NCI-H2107 (cell line): ENCODE measurements around the gene TSR1.

Source experiments
- DNase-seq: peaks from one replicate; lab custom pipeline; 2025; lab: John Stamatoyannopoulos, UW

TSR1 gene

DNA sequence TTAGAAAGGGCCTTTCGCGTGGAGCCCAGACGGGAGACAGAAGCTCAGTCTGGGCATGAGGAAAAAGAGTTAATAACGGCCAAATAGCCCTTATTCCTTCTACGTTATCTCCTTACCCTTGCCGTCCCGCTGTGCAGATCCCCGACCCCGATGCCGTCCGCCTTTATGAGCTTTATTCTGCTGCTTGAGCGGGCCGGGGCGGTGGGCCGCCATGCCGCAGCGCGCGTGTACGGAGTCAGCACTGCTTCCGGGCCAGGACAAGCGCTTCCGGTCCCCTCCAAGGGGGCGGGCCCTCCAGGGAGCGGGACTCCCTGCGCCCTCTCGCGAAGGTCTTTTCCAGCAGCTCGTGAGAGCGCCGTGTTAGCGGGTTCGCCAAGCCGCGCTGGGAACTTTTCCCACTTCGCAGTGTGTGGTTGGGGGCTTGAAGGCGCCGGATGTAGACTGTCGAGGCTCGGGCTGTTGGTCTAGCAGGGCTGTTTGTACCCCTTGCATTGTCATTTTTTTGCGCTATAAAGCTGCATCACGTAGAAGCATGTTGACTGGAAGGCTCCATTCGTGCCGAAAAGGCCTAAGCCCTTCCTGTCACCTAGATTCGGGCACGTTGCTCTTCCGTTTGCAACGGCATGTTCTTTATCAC is at the start of gene TSR1:
Gene TSR1 (minus strand): TSS at position 243 of the 637 bp plus-strand sequence. CDS start 30 bp downstream, at position 213.
- DNase-seq = peak; percentile 75

GRCh38 chr17:2385240-2386210 is 49.3 kb upstream of the TSR1 start:
- DNase-seq = no peak

GRCh38 chr17:2384439-2385127 is 48.3 kb upstream of the TSR1 start:
- DNase-seq = no peak

DNA sequence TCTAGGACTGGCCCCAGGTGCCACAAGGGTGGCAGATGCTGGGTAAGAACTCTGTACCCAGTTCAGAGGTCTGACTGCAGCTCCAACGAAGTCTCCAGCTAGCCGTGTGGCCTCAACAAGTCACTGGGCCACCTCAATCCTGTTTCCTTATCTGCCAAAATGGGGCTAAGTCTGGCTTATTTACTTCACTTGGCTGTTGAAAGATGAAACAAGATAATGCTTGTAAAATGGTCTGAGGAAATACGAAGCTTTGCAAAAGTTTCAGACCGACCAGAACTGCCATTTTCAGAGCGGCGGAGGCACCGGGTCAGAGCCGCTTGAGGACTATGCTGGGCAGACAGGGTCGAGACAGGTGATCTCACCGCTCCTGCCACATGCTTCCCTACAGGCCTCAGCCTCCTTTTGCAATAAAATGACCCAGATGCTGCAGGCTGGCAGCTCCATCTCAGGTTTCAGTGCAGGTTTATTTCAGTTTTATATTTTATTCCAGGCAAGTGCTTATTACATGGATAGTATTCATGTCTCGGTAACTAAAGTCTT is 47.4 kb upstream of the TSR1 start:
- no peak for DNase-seq

DNA sequence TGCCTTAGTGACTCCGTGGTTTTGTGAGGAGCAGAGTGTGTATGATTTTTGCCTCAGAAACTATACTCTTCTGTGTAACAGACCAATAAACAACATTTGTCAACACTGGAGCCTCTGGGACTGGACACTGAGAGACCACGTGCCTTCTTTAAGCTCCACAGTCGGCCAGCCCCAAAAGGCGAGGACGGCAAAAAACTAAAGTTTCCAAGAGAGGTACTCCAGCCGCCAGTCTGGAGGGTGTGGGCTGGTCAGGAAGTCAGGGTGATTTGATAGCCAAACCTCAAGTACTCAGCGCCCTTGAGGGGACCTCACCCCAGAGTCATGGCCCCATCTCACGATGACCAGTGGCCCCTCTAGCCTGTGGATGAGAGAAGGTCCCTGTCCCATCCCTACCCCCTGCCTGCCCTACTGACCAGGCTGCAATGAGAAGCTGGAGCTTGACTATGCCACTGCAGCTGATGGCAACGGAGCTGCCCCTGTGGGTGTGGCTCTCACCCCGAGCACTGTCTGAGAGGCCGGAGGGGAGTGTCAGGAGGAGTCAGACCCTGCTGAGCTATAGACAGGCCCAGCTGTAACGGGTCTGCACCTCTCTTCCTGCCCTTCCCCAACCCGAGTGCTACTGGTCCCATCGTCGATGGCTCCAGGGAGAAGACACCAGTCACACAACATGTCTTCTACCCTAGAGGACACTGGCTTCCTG is 44.8 kb upstream of the TSR1 start:
- no peak for DNase-seq

DNA sequence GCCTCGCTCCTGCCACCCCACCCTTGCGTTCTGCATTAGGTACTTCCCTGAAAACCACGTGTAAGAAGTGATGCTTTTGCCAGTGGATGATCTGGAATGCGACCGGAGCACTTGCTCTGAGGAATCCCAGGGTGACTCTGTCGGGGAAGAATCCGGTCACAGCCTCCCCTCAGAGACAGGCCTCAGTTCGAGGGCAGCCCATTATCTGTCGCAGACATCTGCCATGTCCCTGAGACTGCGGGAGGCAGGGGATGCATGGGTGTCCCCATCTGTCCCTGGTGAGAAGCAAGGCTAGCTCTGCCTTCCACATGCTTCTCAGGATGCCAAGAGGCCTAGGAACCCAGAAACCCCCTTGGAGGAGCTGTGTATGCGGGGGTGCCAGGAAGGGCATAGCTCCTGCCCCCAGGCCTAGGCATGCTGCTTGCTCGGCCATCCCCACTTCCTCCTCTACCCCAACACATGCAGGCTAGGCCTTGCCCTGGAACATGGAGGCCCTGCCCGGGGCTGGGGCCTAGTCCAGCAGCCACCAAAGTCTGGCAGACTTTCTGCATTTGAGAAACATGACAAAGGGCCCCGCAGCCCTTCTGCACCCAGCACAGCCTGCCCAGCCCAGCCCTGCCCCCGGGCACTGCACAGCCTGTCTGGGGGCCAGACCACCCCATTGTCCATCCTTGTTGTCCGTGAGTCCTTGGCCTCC is 44.1 kb upstream of the TSR1 start:
- no peak for DNase-seq

- DNase-seq = no peak
Observed at GRCh38 chr17:2379489-2380225, 43.4 kb upstream of the TSR1 start.

GRCh38 chr17:2378905-2379304 is 42.6 kb upstream of the TSR1 start:
- DNase-seq = no peak

GRCh38 chr17:2377659-2378058 is 41.4 kb upstream of the TSR1 start:
- no peak for DNase-seq

- DNase-seq = no peak
Observed at GRCh38 chr17:2376107-2376506, 39.9 kb upstream of the TSR1 start.

- DNase-seq = no peak
Observed at GRCh38 chr17:2375406-2375805, 39.1 kb upstream of the TSR1 start.

GRCh38 chr17:2374549-2375285 is 38.5 kb upstream of the TSR1 start:
- DNase-seq = no peak

GRCh38 chr17:2373179-2373578 is 36.9 kb upstream of the TSR1 start:
- DNase-seq = no peak

GRCh38 chr17:2372681-2373080 is 36.4 kb upstream of the TSR1 start:
- DNase-seq = no peak

GRCh38 chr17:2372180-2372579 is 35.9 kb upstream of the TSR1 start:
- DNase-seq = no peak

DNA sequence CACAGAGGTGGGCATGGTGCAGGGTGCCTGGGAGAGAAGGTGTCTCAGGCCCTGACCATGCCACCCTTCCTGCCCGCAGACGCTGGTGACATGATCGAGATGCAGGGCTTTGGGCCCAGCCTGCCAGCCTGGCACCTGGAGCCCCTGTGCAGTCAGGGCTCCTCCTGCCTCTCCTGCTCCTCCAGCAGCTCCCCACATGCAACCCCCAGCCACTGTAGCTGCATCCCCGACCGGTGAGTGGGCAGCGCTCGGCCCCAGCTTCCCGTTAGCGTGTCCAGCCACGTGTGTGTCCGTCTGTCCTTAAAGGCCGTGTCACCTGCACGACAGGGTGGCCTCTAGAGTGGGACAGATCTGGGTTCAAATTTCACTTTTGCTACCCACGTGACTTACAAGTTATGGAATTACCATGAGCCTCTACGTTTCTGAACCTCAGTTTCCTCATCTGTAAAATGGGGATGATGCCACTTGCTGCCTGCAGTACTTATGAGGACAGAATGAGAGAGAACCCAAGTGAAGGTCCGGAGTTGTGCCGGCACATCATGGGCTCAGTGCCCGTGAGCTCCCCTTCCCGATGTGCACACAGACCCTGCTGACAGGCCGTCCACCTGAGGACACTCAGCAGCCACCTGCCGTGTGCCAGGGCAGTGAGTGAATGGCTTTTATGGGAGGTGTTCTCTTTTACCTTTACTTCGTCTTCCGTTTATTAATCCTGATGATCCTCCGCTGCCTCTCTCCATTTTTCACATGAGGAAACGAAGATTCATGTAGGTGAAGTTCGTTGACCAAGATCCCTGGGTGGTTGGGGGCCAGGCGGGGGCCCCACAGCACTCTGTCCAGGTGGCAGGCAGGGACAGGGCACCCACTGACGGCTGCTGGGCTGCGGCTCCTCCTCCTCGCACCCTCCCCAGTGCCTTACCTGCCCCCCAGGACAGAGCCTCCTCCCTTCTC is 35.2 kb upstream of the TSR1 start:
- no peak for DNase-seq

GRCh38 chr17:2370211-2370589 is 33.9 kb upstream of the TSR1 start:
- DNase-seq = no peak

DNA sequence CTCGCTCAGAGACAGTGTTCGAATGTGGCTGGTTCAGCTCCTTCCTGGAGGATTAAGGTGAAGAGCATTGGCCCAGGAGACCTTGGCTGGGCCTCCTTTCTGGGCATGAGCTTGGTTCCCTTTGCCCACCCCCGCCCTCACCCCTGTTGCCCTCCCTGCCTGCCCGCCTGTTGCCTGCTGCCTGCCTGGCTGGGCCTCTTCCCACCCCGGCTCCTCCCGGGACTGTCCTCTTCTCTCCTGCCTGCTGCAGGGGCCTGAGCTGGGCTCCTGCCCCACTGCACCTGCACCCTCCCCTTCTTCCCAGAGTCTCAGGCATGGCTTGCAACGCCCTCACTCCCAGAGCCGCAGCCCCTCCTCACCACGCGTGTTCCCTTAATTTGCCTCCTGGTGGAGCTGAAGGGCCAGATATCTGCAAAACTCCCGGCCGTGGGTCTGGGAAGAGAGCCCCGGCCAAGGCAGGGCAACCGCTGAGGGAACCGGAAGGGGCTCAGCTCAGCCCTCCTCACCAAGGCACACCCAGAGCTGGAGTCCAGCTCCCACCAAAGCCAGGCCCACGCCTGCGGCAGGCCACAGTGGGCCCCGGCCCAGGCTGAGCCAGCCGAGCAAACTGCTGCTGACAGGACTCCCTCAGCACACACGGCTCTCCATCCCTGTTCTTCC is 33.4 kb upstream of the TSR1 start:
- DNase-seq = no peak
